ENCODE data around the gene SPCS2.
"Not testable (repeated sequence)": the region's sequence is repeated elsewhere in the genome, so short reads cannot be mapped to it uniquely, and the experiment has no call there.

SPCS2 gene

DNA sequence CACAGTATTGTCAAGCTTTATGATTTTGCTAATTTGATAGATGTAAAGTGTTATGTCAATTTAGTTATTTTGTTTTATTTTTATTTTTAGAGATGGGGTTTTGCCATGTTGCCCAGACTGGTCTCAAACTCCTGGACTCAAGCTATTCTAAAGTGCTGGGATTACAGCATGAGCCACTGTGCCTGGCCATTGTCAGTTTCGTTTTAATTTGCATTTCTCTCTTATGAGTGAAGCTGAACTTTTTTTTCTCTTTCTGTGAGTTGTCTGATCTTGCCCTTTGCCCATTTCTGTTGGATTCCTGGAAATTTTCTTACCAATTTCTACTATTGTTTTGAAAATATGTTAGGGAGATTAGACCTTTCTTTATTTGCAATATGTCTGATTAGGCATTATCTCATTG lies 55.1 kb downstream of the SPCS2 start:
- DNase-seq = no peak

DNA sequence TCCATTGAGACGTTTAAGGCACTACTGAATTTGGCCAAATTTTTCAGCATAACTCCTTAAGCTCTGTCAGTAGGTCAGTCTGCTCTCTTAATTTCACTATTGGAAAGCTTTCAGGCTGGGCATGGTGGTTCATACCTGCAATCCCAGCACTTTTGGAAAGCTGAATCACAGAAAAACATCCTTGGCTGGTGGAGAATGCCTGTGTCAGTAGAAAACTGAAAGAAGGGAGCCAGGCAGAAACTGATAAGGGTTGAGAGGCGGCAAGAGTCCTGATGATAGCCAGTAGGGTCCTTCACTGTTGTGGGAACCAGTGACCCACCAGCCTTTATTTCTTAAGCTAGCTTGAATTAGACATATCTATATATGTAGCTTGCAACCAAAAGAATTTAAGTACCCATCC lies 62.3 kb downstream of the SPCS2 start:
- no peak for DNase-seq

DNA sequence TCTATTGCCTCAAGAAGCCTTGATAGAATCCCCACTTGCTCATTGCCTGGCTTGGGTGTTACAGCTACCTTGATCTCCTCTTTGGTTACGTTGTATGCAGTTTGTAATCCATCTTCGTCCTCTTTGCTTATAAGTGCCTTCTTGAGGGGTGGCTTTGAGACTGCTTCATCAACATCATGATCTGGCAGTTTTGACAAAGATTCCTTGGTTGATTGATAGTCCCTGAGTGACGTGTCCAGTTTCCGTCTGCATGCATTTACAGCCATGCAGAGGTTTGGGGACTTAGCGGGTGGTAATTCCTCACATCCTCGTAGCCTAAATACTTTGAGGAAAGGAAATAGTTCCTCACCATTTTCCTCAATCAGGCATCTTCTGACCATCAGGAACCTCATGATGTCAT lies 62.8 kb downstream of the SPCS2 start:
- no peak for DNase-seq

DNA sequence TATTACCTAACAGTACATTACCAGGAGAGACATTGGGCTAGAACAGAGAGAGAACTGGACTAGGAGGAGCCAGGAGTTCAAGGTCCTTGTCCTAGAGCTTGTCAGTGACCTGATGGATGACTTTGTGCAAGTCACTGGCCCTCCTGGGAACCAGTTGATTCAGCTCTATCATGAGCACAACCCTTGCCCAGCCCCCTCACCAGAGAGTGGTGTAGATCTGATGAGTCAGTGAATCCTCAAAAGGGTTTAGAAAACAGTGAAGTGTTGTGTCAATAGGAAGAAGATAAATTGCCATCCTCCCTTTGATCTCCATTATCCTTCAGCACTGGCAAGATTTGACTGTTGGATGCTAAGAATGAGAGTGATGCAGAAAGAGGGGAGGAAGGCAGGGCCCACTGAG lies 64.0 kb downstream of the SPCS2 start:
- no peak for DNase-seq

DNA sequence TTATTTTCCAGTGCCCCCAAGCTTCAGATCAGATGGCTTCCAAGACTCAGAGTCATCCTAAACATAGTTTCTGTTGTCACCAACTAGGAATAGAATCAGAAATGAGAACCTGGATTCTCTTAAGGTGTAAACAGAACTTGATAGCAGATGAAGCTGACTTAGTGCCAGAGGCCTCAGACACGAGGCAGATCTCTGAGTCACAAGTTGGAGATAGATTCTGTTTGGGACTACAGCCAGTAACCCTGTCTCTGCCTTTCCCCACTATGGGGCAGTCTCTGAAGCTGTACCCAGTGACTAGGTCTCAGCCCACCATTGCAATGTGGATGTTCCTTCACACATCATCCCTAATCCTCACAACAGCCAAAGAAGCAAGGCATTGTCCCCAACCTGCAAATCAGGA lies 65.1 kb downstream of the SPCS2 start:
- no peak for DNase-seq

DNA sequence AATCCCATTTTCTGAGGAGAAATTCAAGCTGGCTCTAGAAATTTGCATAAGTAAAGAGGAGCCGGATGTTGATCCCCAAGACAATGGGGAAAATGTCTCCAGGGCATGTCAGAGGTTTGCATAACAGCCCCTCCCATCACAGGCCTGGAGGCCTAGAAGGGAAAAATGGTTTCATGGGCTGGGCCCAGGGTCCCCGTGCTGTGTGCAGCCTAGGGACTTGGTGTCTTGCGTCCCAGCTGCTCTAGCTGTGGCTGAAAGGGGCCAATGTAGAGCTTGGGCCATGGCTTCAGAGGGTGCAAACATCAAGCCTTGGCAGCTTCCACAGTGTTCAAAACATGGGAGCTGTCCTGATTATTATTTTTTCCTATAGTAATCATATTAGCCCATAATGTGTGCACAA lies 70.1 kb downstream of the SPCS2 start:
- not testable (repeated sequence) for DNase-seq

DNA sequence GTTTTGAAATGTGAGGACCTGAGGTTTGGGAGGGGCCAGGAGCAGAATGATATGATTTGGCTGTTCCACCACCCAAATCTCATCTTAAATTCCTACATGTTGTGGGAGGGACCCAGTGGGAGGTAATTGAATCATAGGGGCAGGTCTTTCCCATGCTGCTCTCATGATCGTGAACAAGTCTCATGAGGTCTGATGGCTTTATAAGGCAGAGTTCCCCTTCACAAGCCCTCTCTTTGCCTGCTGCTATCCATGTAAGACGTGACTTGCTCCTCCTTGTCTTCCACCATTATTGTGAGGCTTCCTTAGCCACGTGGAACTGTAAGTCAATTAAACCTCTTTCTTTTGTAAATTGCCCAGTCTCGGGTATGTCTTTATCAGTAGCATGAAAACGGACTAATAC lies 71.3 kb downstream of the SPCS2 start:
- not testable (repeated sequence) for DNase-seq

DNA sequence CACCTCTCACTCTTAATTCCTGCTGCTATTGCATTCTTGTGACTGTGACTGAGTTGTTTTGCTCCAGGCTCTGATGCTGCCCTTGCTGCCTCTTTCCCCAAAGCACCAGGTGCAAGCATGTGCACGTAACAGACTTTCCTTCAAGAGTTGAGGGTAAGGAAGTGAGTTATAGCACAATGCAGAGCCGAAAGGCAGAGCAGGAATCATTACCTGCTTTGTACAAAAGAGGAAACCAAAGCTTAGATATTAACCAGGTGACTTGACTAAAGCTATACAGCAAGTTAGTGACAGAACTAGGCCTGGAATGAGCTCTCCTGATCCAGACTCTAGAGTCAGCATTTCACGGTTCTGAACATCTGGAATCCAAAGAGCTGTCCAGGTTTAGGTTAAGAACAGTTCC lies 73.2 kb downstream of the SPCS2 start:
- DNase-seq = no peak

DNA sequence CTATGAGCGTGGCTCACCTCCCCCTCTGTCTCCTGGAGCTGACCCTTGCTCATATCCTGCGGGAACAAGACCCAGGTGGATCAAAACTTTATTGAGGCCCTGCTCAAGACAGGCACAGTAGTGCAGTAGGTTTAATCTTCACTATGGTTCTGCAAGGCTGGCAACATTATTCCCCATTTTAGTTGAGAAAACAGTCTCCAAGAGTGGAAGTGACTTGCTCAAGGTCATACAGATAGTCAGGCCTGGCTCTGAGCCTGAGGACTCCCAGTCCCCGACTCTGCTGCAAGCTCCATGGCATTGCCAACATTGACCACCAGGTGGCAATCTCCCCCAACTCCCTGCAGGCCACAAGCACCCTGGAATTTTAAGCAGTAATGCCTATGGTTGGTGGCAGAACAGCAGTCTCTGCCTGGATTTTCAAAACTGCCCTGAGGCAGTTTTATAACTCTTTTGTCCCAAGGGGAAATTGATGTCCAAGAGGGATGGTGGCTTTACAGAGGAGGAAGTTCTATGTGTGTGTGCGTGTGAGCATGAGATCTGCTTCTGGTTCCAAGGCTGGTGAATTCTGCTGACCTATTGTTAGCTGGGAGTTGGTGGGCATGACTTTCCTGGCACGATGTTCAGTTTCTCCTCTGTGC lies 73.8 kb downstream of the SPCS2 start:
- DNase-seq = peak; percentile 30

DNA sequence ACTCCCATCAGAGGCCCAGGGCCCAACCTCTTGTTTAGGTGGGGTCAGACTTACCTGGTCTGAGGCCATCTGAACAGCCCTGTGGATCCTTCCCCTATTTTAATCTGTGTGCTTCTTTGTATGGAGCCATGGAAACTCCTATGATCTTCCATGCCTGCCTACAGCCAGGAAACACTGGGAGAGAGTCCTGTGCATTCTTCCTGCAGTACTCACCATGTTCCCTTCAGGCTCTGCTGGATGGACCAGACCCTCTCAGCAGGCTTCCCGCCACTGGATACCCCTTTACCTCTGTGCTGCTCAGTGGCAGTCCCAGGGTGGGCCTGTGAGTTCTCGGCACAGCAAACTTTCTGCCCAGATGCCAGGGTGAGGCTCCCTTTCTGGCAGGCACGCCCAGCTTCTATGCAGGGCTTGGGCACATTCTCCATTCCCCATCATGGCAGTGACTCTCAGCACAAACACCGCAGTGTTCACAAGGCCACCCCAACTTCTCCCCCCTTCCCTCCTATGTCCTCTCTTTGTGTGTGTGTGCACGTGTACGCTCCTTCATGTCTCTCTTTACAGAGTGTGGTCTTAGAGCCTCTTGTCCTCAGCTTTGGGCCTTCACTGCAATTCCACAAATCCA lies 74.5 kb downstream of the SPCS2 start:
- no peak for DNase-seq

DNA sequence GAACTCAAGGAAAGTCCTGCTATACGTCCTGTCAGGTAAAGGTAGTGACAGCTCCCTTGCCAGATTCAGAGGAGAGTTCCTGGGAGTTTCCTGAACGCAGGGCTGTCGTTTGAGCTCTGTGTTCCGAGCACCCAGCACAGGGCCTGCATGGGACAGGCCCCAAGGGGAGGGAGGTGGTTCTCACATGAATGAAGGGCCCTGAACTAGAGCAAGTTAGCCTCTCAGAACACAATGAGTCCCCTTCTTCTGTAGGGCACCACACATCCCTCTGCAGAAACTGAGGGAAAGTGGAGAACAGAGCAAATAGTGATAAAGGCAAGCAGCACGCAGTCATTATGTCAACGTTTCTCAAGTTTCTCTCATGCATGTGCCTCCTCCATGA lies 75.0 kb downstream of the SPCS2 start:
- DNase-seq = no peak

DNA sequence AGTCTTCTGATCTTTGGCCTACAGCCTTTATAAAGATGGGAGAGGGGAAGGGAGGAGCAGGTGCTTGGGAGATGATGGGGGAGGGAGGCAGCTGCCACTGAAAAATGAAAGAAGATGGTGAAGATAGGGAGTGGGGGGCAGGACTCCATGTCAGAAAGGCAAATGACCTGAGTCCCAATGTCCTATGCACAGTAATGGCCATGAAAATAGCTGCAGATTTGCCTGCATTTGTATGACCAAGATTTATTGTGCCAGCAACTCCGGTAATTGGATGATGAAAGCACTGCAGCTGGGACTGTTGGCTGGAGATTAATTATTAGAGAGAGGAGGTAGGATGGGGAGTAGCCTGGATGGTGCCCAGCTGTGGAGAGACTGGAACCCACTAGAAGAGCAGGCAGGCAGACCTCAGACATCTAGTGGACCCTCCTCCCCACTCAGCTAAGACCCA lies 75.7 kb downstream of the SPCS2 start:
- no peak for DNase-seq

DNA sequence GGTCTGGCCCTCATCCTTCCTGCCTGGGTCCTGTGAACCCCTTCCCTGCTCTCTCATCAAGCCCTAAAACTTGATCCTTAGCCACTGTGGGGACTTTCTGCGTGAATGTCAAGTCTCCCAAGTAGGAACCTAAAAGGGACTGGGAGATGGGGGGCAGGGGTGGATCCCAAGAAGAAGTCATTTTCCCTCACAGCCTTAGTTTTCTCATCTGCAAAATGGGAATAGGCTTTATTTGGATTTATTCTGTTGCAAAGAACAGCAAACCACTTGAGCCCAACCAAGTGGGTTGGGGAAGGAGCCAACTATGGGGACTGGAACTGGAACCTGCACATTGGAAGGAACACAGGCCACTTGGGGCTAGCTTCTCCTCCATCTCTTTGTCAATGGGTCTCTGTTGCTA lies 76.5 kb downstream of the SPCS2 start:
- no peak for DNase-seq

DNA sequence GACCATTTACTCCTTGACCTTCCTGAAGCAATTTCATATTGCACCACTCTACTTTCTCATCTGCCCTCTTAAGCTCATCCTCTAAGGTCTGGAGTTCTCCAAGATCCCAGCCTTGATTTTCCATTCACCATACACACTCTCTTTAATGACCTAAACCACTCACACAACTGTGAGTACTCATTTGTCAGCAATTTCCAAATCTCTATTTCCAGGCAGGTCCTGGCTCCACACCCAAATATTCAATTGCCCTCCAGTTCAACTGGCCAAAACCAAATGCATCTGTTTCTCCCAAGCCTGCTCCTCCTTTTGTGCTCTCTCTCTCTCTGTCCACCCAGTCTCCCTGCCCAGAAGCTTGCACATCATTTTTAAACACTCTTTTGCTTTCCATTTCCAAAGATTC lies 79.3 kb downstream of the SPCS2 start:
- DNase-seq = no peak

All from NCI-H748 treated with DMSO at 0.1 percent for 48 hours (cell line).